Spleen (tissue), 7 donors: ENCODE results near the gene CENPC.
A peak's percentile ranks its signal among the peaks of the same experiment; 100 is the strongest.

Source experiments
- POLR2A ChIP-seq, 3 donors: fragments of 450-650 bp; IDR thresholded peaks; one replicate each; pipeline ENCODE4 v1.5.1; 2017; ENCODE audit warnings: antibody characterized with exemption in 3 of 3, mild to moderate bottlenecking in 1 of 3
- POLR2AphosphoS5 ChIP-seq, 3 donors: sonication (generic); formaldehyde crosslinking; IDR thresholded peaks; one replicate each; pipeline ENCODE4 v1.5.1; 2017; ENCODE audit warnings: antibody characterized with exemption in 3 of 3
- TF ChIP-seq, protein P1 (sequence below), 11 experiments: fragments of 200-600 bp in 7 of 11; fragments of 450-650 bp in 4 of 11; sonication (generic) in 4 of 11; IDR thresholded peaks in 8 of 11; conservative IDR thresholded peaks in 3 of 11; 1 replicate in 7 of 11; 2 replicates in 4 of 11; pipeline versions ENCODE4 v1.4.0 to v1.8.0; 2016 to 2021; ENCODE audit warnings: antibody characterized with exemption in 11 of 11, inconsistent platforms in 4 of 11, mild to moderate bottlenecking in 1 of 11
- donor health status: DM: no; HTN: no; CAD: no; lungs with moderate emphysema.
- donor health status: DM: no; HTN: no; CAD: no.
- donor health status: DM: no; HTN: no; CAD: no.

DNA sequence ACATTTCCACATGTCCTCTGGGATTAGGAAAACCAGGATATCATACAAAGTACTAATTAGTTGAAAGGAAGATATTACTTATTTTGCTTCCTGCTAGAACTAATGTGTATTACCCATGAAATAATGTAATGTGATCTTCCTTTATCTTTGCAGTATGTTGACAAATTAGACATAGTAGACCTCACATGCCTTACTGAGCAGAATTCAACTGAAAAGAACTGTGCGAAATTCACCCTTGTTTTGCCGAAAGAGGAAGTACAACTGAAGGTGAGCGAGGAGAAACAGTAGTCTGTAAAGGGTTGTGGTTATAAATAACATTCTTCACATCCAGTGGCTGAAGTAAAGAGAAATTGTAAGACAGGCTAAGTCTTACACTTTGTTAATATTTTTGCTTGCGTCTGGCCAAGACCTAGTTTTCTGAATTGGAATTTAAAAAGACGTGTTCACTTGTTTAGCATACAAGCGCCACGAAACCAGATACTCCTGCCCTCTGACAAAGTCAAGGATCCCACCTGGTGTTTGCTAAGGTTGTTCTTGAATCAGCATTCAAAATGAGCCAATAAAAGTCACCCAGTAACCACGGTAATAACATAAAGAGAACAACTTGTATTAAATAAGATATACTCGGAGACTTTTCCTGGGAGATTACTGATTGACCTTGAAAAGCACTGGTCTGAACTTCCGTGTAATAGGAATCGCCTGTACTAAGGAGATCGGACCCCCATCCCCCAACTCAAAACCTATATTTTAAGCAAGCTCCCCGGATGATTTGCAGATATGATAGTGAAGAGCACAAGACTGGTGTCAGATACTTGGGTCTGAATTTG lies 30.1 kb upstream of the CENPC start:
- TF ChIP-seq, protein P1, sequence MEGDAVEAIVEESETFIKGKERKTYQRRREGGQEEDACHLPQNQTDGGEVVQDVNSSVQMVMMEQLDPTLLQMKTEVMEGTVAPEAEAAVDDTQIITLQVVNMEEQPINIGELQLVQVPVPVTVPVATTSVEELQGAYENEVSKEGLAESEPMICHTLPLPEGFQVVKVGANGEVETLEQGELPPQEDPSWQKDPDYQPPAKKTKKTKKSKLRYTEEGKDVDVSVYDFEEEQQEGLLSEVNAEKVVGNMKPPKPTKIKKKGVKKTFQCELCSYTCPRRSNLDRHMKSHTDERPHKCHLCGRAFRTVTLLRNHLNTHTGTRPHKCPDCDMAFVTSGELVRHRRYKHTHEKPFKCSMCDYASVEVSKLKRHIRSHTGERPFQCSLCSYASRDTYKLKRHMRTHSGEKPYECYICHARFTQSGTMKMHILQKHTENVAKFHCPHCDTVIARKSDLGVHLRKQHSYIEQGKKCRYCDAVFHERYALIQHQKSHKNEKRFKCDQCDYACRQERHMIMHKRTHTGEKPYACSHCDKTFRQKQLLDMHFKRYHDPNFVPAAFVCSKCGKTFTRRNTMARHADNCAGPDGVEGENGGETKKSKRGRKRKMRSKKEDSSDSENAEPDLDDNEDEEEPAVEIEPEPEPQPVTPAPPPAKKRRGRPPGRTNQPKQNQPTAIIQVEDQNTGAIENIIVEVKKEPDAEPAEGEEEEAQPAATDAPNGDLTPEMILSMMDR (IDR thresholded peaks at IDR 0.05 in 8 of 11, conservative IDR thresholded peaks at IDR 0.05 in 3 of 11) = no peak
- TF ChIP-seq POLR2A (IDR thresholded peaks at IDR 0.05) = no peak
- peak in 1 of 3 donors; percentile 16 for TF ChIP-seq POLR2AphosphoS5 (IDR thresholded peaks at IDR 0.05)
